Measurements from ENCODE around the gene ADNP. TPM values are rescaled to one million over a fixed set of nuclear protein-coding genes. Genes with fewer than 3 reads are reported as not detected.

ADNP gene
- 20.2 and 21.5 TPM in 2 replicates for total RNA-seq

DNA sequence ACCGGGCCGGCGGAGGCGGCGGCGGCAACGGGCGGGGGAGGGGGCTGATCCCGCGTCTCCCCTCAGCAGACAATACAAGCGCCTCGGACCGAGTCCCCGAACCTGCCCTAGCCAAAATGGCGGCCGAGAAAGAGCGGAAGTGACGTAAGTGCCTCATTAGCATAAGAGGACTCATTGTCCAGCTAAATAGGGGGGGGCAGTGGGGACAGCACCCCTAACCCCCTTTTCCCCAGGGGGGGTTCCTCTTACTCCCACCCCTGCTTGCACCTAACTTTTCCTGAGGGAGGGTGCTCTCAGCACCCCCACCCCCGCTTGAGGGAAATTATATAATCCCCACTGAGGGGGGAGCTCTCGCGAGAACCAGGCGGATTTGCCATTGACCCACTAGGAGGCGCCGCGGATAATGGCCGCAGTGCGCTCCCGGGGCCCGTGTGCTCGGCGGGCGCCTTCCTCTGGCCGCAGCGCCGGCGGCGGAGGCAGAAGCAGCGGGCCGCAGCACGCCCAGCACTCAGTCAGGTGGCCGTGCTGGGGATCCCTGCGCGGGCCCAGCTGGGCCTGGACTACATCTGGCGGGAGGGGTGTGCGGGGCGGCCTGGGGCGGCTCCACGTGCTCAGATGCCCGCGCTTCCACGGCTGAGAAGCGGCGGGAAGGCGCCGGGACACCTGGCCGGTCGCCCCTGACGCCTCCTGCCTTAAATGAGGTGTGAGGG, at the start of gene ADNP:
TSS of gene ADNP (minus strand) at position 132 of the 710 bp plus-strand sequence. CDS start 27,441 bp downstream, outside the sequence.

DNA sequence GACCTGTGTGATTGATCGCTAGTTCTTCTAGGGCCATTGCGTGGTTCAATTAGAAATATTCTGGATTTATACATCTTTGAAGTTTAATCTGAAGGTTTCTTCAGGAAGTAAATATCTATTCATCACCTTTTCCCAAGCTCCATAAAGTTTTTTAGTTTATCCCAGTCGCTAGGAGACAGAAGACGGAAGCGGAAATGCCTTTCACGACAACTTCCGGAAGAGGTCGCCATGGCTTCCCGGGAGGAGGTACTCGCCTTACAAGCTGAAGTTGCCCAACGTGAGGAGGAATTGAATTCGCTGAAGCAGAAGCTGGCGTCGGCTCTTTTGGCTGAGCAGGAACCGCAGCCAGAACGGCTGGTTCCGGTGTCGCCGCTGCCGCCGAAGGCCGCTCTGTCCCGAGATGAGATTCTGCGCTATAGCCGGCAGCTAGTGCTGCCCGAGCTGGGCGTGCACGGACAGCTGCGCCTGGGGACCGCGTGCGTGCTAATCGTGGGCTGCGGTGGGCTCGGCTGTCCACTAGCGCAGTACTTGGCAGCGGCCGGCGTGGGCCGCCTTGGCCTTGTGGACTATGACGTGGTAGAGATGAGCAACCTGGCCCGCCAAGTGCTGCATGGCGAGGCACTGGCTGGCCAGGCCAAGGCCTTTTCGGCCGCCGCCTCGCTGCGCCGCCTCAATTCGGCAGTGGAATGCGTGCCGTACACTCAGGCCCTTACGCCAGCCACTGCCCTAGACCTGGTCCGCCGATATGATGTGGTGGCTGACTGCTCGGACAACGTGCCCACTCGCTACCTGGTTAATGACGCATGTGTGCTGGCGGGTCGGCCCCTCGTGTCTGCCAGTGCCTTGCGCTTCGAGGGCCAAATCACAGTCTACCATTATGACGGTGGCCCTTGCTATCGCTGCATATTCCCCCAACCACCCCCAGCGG, 27.6 kb upstream of the ADNP start, which contains the start of gene MOCS3:
TSS of gene MOCS3 (plus strand) at position 204 of the 928 bp plus-strand sequence. CDS start at position 229, 25 bp downstream.

DNA sequence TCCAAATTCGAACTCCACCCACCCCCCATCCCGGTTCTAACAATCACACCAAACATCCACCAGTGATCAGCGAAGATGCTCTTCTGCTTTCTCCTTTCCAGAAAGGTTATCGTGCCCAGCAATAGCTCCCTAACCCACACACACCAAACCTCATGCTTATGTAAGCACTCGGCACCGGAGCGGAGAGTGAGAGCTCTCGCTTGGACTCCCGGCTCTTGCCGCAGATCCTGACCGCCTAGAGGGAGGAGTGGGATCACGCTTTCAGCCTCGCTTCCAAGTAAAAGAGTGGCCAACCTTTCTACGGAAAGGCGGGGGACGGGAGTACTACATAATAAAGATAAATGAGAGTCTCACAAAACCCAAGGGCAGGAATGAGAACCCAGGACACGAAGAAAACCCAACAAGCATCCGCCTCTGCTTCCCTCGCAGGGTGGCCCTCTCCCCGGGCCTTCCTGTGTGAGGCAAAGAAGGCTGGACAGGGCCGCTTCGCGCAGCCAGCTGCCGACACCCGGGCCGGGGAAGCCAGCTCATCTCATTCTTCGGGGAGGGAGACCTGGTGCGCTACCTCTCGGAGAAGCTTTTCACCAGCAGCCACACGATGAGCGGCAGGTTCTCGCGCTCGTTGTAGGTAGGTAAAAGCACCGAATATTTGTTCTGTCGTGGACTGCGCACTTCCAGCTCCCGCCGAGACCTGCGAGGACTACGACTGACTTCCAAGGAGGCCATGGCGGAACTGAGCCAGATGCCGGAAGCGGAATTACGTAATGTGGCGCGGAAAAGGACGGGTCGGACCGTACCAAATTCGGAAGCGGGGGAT, 26.8 kb upstream of the ADNP start, which contains the start of gene DPM1:
TSS of gene DPM1 (minus strand) at position 735 of the 817 bp plus-strand sequence. CDS start at position 726, 9 bp downstream.

Other genes starting within 250 kb of the ADNP start
- gene RIPOR3, start 239.9 kb downstream of the ADNP start, total RNA-seq: 21.7 and 37.7 TPM in 2 replicates
- gene PARD6B, start 199.9 kb downstream of the ADNP start, total RNA-seq: 0.37 and 1.00 TPM in 2 replicates
- gene BCAS4, start 136.4 kb downstream of the ADNP start, total RNA-seq: 11.1 and 11.7 TPM in 2 replicates
- 63.6 and 64.6 TPM in 2 replicates for gene DPM1, start 27.1 kb upstream of the ADNP start, total RNA-seq
- gene MOCS3, start 27.4 kb upstream of the ADNP start, total RNA-seq: 7.3 and 8.7 TPM in 2 replicates
- gene KCNG1, start 91.7 kb upstream of the ADNP start, total RNA-seq: 11.8 and 16.7 TPM in 2 replicates